HepG2 (cell line): ENCODE measurements around the gene SEBOX. TPM values are rescaled to one million over a fixed set of nuclear protein-coding genes. Genes with fewer than 3 reads are reported as not detected.

Experiments
- ATAC-seq: fragments of 200-7000 bp; cut with Tn5 transposase; 3 replicates; pipeline ENCODE4 v1.9.1; 2020; ENCODE audit warnings: mild to moderate bottlenecking, moderate library complexity
- BruUV-seq: library from RNA; stranded (reverse); fragments of 400-500 nt; replicated peaks from 2 replicates; lab custom pipeline; 2021; lab: Mats Ljungman, UMichigan
- CTCF ChIA-PET: fragments of 300-600 bp; formaldehyde crosslinking; extraction: SDS; loops from one replicate; lab custom pipeline; 2021; ENCODE audit warnings: low total read pairs, inconsistent platforms, low intra/inter-chr PET ratio; lab: Yijun Ruan, JAX
- POLR2A ChIA-PET: fragments of 350-600 bp; sonication (Branson Sonifier 250); formaldehyde crosslinking; loops from one replicate; lab custom pipeline; 2020; ENCODE audit warnings: antibody characterized with exemption, inconsistent platforms; lab: Yijun Ruan, JAX
- DNase-seq: peaks from one replicate; pipeline ENCODE4 v3.0.0-alpha.2; 2015; ENCODE audit warnings: low spot score
- FAIRE-seq: peaks from 3 replicates; lab custom pipeline; 2011; peaks lifted over from hg19 to GRCh38; lab: Jason Lieb, UNC
- H2AFZ ChIP-seq: one replicate; pipeline ENCODE4 v1.6.1; 2011; ENCODE audit warnings: low read length, inconsistent platforms
- H3K27ac ChIP-seq: fragments of 300-600 bp; 3 replicates; pipeline ENCODE4 v1.8.0; 2011; ENCODE audit warnings: mixed run types, mild to moderate bottlenecking, mixed read lengths, low read length, inconsistent platforms; ENCODE audit not compliant: insufficient read depth; ENCODE audit errors: extremely low read length
- H3K27me3 ChIP-seq, 2 experiments: fragments of 200-600 bp in 1 of 2; 2 replicates in 1 of 2; 3 replicates in 1 of 2; pipeline versions ENCODE4 v1.6.0 to v1.8.0; 2011; ENCODE audit warnings: low read length in 2 of 2, mild to moderate bottlenecking in 2 of 2, moderate library complexity in 2 of 2, inconsistent platforms in 1 of 2; ENCODE audit not compliant: insufficient read depth in 2 of 2, control insufficient read depth in 1 of 2
- H3K36me3 ChIP-seq, 2 experiments: fragments of 200-600 bp in 1 of 2; replicated peaks in 1 of 2; 2 replicates in 1 of 2; 3 replicates in 1 of 2; pipeline versions ENCODE4 v1.5.1 to v1.8.0; 2011; ENCODE audit warnings: low read length in 2 of 2, inconsistent platforms in 1 of 2; ENCODE audit not compliant: insufficient read depth in 2 of 2, control insufficient read depth in 1 of 2
- H3K4me1 ChIP-seq: 2 replicates; pipeline ENCODE4 v1.5.1; 2012; ENCODE audit warnings: low read length, inconsistent platforms; ENCODE audit not compliant: insufficient read depth
- H3K4me2 ChIP-seq: 2 replicates; pipeline ENCODE4 v1.6.0; 2011; ENCODE audit warnings: low read depth, low read length, inconsistent platforms
- H3K4me3 ChIP-seq, 3 experiments: fragments of 200-600 bp in 1 of 3; sonication (generic), shearing (Covaris generic) in 1 of 3; replicated peaks in 1 of 3; 2 replicates each; pipeline ENCODE4 v1.5.1; 2011 to 2016; ENCODE audit warnings: low read length in 3 of 3, inconsistent platforms in 2 of 3, low read depth in 2 of 3, mild to moderate bottlenecking in 2 of 3, control low read depth in 1 of 3, mixed read lengths in 1 of 3; ENCODE audit not compliant: insufficient read depth in 1 of 3
- H3K79me2 ChIP-seq: one replicate; pipeline ENCODE4 v1.6.1; 2011; ENCODE audit warnings: low read length, inconsistent platforms; ENCODE audit not compliant: insufficient read depth
- H3K9ac ChIP-seq: 2 replicates; pipeline ENCODE4 v1.6.0; 2011; ENCODE audit warnings: mild to moderate bottlenecking, low read depth, low read length, inconsistent platforms; ENCODE audit not compliant: insufficient read depth
- H3K9me3 ChIP-seq: 2 replicates; pipeline ENCODE4 v1.5.1; 2012; ENCODE audit warnings: mild to moderate bottlenecking, low read length
- H4K20me1 ChIP-seq: 2 replicates; pipeline ENCODE4 v1.6.0; 2011; ENCODE audit warnings: inconsistent platforms, mild to moderate bottlenecking, low read length, moderate library complexity; ENCODE audit not compliant: insufficient read depth
- HOXA3 ChIP-seq: sonication (generic); formaldehyde crosslinking; IDR thresholded peaks from 2 replicates; pipeline ENCODE4 v1.5.0; 2020; ENCODE audit warnings: missing genetic modification reagents
- XBP1 ChIP-seq: sonication (generic); formaldehyde crosslinking; IDR thresholded peaks from 2 replicates; pipeline ENCODE4 v1.5.0; 2020; ENCODE audit warnings: missing genetic modification reagents
- ZKSCAN8 ChIP-seq: IDR thresholded peaks from 2 replicates; pipeline ENCODE4 v1.6.1; 2016; ENCODE audit warnings: borderline replicate concordance, missing genetic modification reagents, missing compliant biosample characterization
- ZNF33B ChIP-seq: sonication (generic); formaldehyde crosslinking; IDR thresholded peaks from 2 replicates; pipeline ENCODE4 v1.5.1; 2020; ENCODE audit warnings: mild to moderate bottlenecking, missing genetic modification reagents
- ZNF460 ChIP-seq: sonication (generic); formaldehyde crosslinking; IDR thresholded peaks from 2 replicates; pipeline ENCODE4 v1.5.1; 2020; ENCODE audit warnings: missing genetic modification reagents, mild to moderate bottlenecking, borderline replicate concordance
- ZNF569 ChIP-seq: sonication (generic); formaldehyde crosslinking; IDR thresholded peaks from 2 replicates; pipeline ENCODE4 v1.5.0; 2020; ENCODE audit warnings: mild to moderate bottlenecking, missing genetic modification reagents, moderate library complexity, borderline replicate concordance
- ZSCAN25 ChIP-seq: sonication (generic); formaldehyde crosslinking; IDR thresholded peaks from 2 replicates; pipeline ENCODE4 v1.8.0; 2022; ENCODE audit warnings: mild to moderate bottlenecking, missing genetic modification reagents
- WGBS: methylation state at CpG from one replicate; pipeline ENCODE4 v1.1.6; 2017; ENCODE audit warnings: low lambda C conversion rate; 5-methylcytosine and 5-hydroxymethylcytosine counted together
- in situ Hi-C: cut with HindIII; loops from 2 replicates; pipeline ENCODE4 v1.10.0; 2017; ENCODE audit warnings: low pct_unique_long_range_greater_than_20kb; ENCODE audit not compliant: extremely low pct_ligation_motif_present
- intact Hi-C: fragments of 100-400 bp; cut with micrococcal nuclease; formaldehyde crosslinking; loops from one replicate; pipeline ENCODE4 v1.10.0; 2022; ENCODE audit not compliant: unreplicated experiment
- polyA plus RNA-seq, 8 experiments: library from polyadenylated mRNA; depleted of rRNA in 3 of 8; stranded (reverse) in 7 of 8; unstranded in 1 of 8; fragments of >200 nt; fragmentation: Illumina TruSeq in 4 of 8; extraction: Trizol in 4 of 8; gene quantifications; 2 replicates each; pipeline versions ENCODE4 v1.2.1 to v1.2.3, GENCODE V29; 2011 to 2016; ENCODE audit warnings: low read depth in 4 of 8, missing spikeins in 1 of 8, mixed read lengths in 1 of 8; ENCODE audit not compliant: insufficient read depth in 1 of 8
- total RNA-seq, 5 experiments: library from RNA; depleted of rRNA; stranded (reverse); fragments of >200 nt; fragmentation: Illumina TruSeq; extraction: Trizol; gene quantifications; 2 replicates each; pipeline ENCODE4 v1.2.3, GENCODE V29; 2016; ENCODE audit warnings: low read depth in 1 of 5
- TF ChIP-seq, protein P1 (sequence below): IDR thresholded peaks from 2 replicates; pipeline ENCODE4 v1.6.1; 2016; ENCODE audit warnings: low read depth, control low read depth

SEBOX gene
- total and polyA plus RNA-seq, 2 of the 13 experiments (the other 11 are each of a cell fraction or from before 2014, with no cell fraction given) = not detected

DNA sequence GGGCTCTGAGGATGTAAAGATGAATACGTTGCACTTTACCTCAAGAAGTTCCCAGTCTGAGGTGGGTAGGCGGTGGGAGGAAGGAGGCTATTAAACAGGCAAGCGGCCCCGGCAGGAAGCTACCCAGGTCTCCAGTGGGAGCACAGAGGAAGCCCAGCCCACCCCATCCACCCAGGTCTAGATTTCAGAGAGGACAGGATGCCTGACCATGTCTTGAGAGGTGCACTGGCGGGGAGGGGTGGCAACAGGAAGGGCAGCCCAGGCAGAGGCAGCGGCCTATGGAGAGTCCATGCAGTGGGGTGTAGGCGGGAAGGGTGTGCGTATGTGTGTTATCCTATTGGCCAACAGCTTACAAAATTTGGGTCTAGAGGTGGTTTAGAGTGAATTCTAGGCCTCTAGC lies 20.4 kb upstream of the SEBOX start:
- CTCF ChIA-PET = no interaction called here
- DNase-seq (no peak), FAIRE-seq (no peak)
- no peak overlapping the region for H3K9ac ChIP-seq
- H3K27ac ChIP-seq = no peak overlapping the region
- intact Hi-C loops (no loop called here), in situ Hi-C loops (no loop called here)
- H4K20me1 ChIP-seq = no peaks in the 10 kb centered on the region
- no peaks in the 10 kb centered on the region for H3K36me3 ChIP-seq
- H2AFZ ChIP-seq = no peak overlapping the region
- 95% methylated on average over 7 of the region's 8 CpGs for WGBS
- no peaks in the 10 kb centered on the region for H3K9me3 ChIP-seq
- POLR2A ChIA-PET = interaction anchor here (0.7 kb wide), 1 partner anchor 20 kb away, joined by 3 read pairs; no protein-coding TSS in a partner anchor
- H3K79me2 ChIP-seq = no peaks in the 10 kb centered on the region
- TF ChIP-seq ZSCAN25 (CRISPR knock-in tag) = no peak
- no peak for TF ChIP-seq XBP1
- TF ChIP-seq ZKSCAN8 (CRISPR knock-in tag) = no peak
- TF ChIP-seq HOXA3 (CRISPR knock-in tag) = no peak
- TF ChIP-seq ZNF460 = no peak
- TF ChIP-seq, protein P1, sequence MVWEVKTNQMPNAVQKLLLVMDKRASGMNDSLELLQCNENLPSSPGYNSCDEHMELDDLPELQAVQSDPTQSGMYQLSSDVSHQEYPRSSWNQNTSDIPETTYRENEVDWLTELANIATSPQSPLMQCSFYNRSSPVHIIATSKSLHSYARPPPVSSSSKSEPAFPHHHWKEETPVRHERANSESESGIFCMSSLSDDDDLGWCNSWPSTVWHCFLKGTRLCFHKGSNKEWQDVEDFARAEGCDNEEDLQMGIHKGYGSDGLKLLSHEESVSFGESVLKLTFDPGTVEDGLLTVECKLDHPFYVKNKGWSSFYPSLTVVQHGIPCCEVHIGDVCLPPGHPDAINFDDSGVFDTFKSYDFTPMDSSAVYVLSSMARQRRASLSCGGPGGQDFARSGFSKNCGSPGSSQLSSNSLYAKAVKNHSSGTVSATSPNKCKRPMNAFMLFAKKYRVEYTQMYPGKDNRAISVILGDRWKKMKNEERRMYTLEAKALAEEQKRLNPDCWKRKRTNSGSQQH (CRISPR knock-in tag) = no peak
- no peak for TF ChIP-seq ZNF569 (CRISPR knock-in tag)
- TF ChIP-seq, all 625 proteins: peak for 0
- Histone ChIP-seq H3K4me3 (no peak overlapping the region), H3K27me3 (no peaks in the 10 kb centered on the region), H3K4me2 (no peak overlapping the region), H3K4me1 (peaks cover 18% of the 10 kb centered on the region)
- BruUV-seq = no TSS peak
- no peak for ATAC-seq

DNA sequence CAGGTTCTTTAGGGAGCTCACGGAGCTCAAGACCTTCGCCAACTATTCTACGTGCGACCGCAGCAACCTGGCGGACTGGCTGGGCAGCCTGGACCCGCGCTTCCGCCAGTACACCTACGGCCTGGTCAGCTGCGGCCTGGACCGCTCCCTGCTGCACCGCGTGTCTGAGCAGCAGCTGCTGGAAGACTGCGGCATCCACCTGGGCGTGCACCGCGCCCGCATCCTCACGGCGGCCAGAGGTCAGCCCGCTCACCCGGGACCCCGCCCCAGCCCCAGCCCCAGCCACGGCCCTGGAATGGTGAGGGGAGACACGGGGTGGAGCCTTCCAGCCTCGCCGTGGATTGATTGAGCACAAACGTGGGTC lies 20.0 kb upstream of the SEBOX start:
- Histone ChIP-seq H3K9me3 (no peaks in the 10 kb centered on the region), H3K9ac (no peak overlapping the region)
- BruUV-seq = no TSS peak
- no peak for TF ChIP-seq ZNF33B (CRISPR knock-in tag)
- TF ChIP-seq, all 625 proteins: peak for 0
- Histone ChIP-seq H3K4me3 (no peak overlapping the region), H3K4me1 (peaks cover 22% of the 10 kb centered on the region), H3K27me3 (no peaks in the 10 kb centered on the region), H3K4me2 (no peak overlapping the region), H3K27ac (no peak overlapping the region), H2AFZ (no peak overlapping the region), H3K36me3 (no peaks in the 10 kb centered on the region), H3K79me2 (no peaks in the 10 kb centered on the region), H4K20me1 (no peaks in the 10 kb centered on the region)
- intact Hi-C loops = no loop called here
- WGBS = 82% methylated on average over 14 of the region's 29 CpGs
- in situ Hi-C loops = no loop called here
- ATAC-seq = no peak
- no peak for DNase-seq
- POLR2A ChIA-PET = interaction anchor here (0.7 kb wide), 1 partner anchor 20 kb away, joined by 3 read pairs; no protein-coding TSS in a partner anchor
- CTCF ChIA-PET = no interaction called here
- FAIRE-seq = no peak
